Kidney epithelial cell (primary cell): ENCODE data around the gene CCDC102A. TPM values are rescaled to one million over a fixed set of nuclear protein-coding genes. Genes with fewer than 3 reads are reported as not detected.

Experiments
- DNase-seq: peaks from one replicate; pipeline ENCODE4 v3.0.0-alpha.2; 2010; ENCODE audit warnings: low read depth
- H3K27me3 ChIP-seq: 2 replicates; pipeline ENCODE4 v1.6.0; 2011; ENCODE audit warnings: low read length; ENCODE audit not compliant: control insufficient read depth, insufficient read depth
- H3K36me3 ChIP-seq: 2 replicates; pipeline ENCODE4 v1.5.1; 2011; ENCODE audit warnings: low read length; ENCODE audit not compliant: control insufficient read depth, insufficient read depth
- H3K4me3 ChIP-seq: 2 replicates; pipeline ENCODE4 v1.5.1; 2011; ENCODE audit warnings: low read depth, mild to moderate bottlenecking, control low read depth, low read length
- total RNA-seq: library from RNA; depleted of rRNA; stranded (reverse); fragments of >200 nt; gene quantifications from 2 replicates; pipeline ENCODE4 v1.2.3, GENCODE V29; 2015
- TF ChIP-seq, protein P1 (sequence below): IDR thresholded peaks from 2 replicates; pipeline ENCODE4 v1.5.1; 2011; ENCODE audit warnings: mild to moderate bottlenecking, moderate library complexity, low read length, control low read depth, inconsistent platforms; ENCODE audit not compliant: insufficient read depth, poor library complexity, severe bottlenecking

CCDC102A gene
- total RNA-seq, 1 donor from 2014 or later = 11.4 TPM

GRCh38 chr16:57475711-57476339, 60.5 kb downstream of the CCDC102A start:
- TF ChIP-seq, protein P1, sequence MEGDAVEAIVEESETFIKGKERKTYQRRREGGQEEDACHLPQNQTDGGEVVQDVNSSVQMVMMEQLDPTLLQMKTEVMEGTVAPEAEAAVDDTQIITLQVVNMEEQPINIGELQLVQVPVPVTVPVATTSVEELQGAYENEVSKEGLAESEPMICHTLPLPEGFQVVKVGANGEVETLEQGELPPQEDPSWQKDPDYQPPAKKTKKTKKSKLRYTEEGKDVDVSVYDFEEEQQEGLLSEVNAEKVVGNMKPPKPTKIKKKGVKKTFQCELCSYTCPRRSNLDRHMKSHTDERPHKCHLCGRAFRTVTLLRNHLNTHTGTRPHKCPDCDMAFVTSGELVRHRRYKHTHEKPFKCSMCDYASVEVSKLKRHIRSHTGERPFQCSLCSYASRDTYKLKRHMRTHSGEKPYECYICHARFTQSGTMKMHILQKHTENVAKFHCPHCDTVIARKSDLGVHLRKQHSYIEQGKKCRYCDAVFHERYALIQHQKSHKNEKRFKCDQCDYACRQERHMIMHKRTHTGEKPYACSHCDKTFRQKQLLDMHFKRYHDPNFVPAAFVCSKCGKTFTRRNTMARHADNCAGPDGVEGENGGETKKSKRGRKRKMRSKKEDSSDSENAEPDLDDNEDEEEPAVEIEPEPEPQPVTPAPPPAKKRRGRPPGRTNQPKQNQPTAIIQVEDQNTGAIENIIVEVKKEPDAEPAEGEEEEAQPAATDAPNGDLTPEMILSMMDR = peak; percentile 91
- no peak for DNase-seq
- H3K4me3 ChIP-seq = no peak overlapping the region

DNA sequence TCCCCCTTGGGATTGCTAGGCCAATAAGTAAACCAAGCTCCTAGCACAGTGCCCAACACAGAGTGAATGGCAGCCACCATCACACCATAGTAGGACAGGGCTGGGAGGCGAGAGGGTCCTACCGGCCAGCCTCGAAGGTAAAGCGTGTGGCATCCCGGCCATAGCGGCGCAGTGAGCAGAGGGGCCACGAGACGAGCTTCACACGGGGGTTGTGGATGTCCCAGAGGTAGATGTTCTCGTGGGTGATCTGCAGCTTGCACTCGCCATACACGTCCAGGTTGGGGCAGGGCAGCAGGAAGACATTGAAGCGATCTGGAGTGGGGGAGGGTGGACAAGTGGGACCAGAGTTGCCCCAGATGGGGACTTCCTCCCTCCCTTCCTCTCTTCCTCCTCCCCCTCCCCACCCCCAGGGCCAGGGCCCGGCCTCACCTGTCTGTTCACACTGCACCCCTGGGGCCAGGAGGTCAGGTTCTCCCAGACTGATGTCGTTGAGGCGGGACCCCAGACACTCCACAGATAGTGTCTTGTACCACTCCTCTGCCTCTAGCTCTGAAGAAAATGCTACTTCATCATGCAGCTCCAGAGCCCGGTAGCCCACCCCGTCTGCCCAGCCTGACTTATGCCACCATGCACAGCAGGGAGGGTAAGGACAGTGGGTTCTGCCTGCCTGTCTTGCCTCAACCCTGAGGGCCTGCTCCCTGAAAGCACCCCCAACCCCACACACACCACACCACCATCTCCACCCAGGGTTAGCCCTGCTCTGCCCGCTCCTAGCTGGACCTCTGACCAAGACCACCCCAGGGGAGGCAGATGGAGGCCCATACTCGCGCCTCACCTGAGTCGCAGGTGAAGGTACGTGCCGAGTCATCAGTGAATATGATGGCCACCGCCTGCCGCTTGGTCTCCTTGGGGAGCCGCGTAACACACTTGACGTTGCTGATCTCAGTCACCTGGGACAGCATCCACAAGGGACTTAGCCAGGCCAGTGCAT, 61.4 kb downstream of the CCDC102A start:
- no peak for DNase-seq
- peaks cover 5% of the 10 kb centered on the region for H3K36me3 ChIP-seq
- H3K4me3 ChIP-seq = no peak overlapping the region
- H3K27me3 ChIP-seq = no peaks in the 10 kb centered on the region
- TF ChIP-seq, protein P1 = no peak

More at GRCh38 chr16:57475711-57476339, 60.5 kb downstream of the CCDC102A start:
- Histone ChIP-seq H3K27me3 (no peaks in the 10 kb centered on the region), H3K36me3 (peaks cover 4% of the 10 kb centered on the region)

GRCh38 chr16:57473906-57474305, 62.5 kb downstream of the CCDC102A start:
- H3K27me3 ChIP-seq = no peaks in the 10 kb centered on the region
- no peak for DNase-seq
- TF ChIP-seq, protein P1 = no peak
- peaks cover 8% of the 10 kb centered on the region for H3K36me3 ChIP-seq
- H3K4me3 ChIP-seq = no peak overlapping the region

DNA sequence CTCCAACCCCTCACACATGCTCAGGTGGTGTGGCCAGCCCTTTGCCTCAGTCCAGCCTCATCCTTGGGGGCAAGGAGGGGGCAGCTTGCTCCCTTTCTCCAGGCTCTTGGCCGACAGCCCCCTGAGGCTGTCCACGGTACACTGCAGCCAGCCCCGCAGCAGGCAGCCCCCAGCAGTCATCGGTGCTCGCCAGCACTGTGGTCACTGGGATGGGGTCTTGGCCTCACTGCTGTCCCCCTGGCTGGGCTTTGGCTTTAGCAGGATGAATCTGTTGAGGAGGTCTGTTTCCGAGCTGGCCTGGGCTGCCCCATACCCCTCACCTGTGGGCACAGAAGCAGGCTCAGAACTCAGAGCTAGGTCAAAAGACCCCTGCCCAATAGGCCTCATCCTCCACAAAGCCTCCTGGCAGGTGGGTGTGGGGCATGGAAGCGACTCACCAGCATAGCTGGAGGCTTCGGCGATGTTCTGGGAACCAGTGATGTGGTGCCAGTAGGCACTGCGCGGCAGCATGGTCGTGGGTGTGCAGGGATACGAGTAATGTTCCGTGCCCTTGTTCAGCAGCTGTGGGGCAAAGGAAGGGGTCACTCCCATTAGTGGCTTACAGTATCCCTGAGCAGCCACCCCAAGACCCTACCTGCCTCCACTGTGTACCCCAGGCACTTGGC, 63.1 kb downstream of the CCDC102A start:
- no peak overlapping the region for H3K4me3 ChIP-seq
- peaks cover 9% of the 10 kb centered on the region for H3K36me3 ChIP-seq
- TF ChIP-seq, protein P1 = no peak
- DNase-seq = no peak
- H3K27me3 ChIP-seq = no peaks in the 10 kb centered on the region

- peaks cover 9% of the 10 kb centered on the region for H3K36me3 ChIP-seq
- TF ChIP-seq, protein P1 = no peak
- no peaks in the 10 kb centered on the region for H3K27me3 ChIP-seq
- no peak overlapping the region for H3K4me3 ChIP-seq
- DNase-seq = no peak
These were observed 63.7 kb downstream of the CCDC102A start for GRCh38 chr16:57472665-57473060.
